ENCODE data around the gene PUM2. TPM values are rescaled to one million over a fixed set of nuclear protein-coding genes. Genes with fewer than 3 reads are reported as not detected.

Gene PUM2
- total and polyA plus RNA-seq, 2 of the 13 experiments (the other 11 are each of a cell fraction or from before 2014, with no cell fraction given) = 69.6 to 69.8 TPM

DNA sequence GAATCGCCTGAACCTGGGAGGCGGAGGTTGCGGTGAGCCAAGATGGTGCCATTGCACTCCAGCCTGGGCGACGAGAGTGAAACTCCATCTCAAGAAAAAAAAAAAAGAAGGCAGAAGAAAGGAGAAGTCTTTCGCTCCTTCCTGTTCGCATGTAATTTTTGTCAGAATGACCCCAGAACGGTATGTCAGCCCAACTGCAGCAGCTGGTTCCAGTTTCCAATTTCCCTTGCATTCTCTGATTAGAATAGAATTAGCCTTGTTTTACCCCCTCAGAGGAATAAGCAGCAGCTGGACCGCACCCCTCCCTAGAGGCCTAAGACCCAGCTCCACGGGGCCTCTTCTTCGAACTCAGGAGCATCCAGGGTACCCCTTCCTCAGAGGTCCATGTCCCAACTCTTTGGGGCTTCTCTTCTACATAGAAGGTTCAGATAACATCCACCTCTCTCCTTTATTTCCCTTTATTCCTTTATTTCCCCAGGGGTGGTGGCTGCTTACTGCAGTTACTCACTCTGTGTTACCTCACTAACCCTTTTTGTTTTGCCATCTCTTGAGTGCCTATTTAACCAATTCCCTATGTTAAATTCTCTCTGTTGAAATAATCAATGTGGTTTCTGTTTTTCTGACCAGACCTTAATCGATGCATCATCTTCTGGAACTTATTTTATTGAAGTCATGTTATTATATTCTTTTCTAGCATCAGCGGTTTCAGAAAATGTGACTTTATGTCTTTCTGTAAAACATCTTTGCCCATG, 7.2 kb upstream of the PUM2 start:
- Histone ChIP-seq H2AFZ (ENCODE audit: low read length) (no peak overlapping the region), H3K79me2 (ENCODE audit: insufficient read depth, low read length) (no peaks in the 10 kb centered on the region), H3K9ac (ENCODE audit: insufficient read depth, low read depth, low read length) (no peak overlapping the region), H3K4me3 (replicated peaks in 1 of 3; ENCODE audit: insufficient read depth in 1 of 3, low read depth in 2 of 3, low read length in 3 of 3) (no peak overlapping the region), H4K20me1 (ENCODE audit: insufficient read depth, low read length) (no peaks in the 10 kb centered on the region), H3K4me1 (ENCODE audit: insufficient read depth, low read length) (peaks cover 21% of the 10 kb centered on the region), H3K36me3 (replicated peaks in 1 of 2; ENCODE audit: control insufficient read depth in 1 of 2, insufficient read depth in 2 of 2, low read length in 2 of 2) (no peaks in the 10 kb centered on the region), H3K4me2 (ENCODE audit: low read depth, low read length) (no peak overlapping the region), H3K27me3 (ENCODE audit: control insufficient read depth in 1 of 2, insufficient read depth in 2 of 2, low read length in 2 of 2) (no peaks in the 10 kb centered on the region; a peak in 1 of 5 replicates), H3K9me3 (ENCODE audit: low read length) (no peaks in the 10 kb centered on the region), H3K27ac (ENCODE audit: extremely low read length, insufficient read depth, low read length) (no peak overlapping the region)
- CTCF ChIA-PET (ENCODE audit: low intra/inter-chr PET ratio, low total read pairs) = no interaction called here
- POLR2A ChIA-PET = no interaction called here
- ATAC-seq = no peak
- no peak for FAIRE-seq
- in situ Hi-C loops (cut with HindIII; ENCODE audit: extremely low pct_ligation_motif_present, low pct_unique_long_range_greater_than_20kb) = no loop called here
- 79% methylated on average over 13 of the region's 13 CpGs for WGBS (ENCODE audit: low lambda C conversion rate)
- intact Hi-C loops (cut with micrococcal nuclease; ENCODE audit: unreplicated experiment) = no loop called here
- no TSS peak for BruUV-seq (replicated peaks)
- DNase-seq (ENCODE audit: low spot score) = no peak
- TF ChIP-seq ZNF136 (CRISPR knock-in tag; IDR thresholded peaks at IDR 0.05; ENCODE audit: low read depth) = no peak
- TF ChIP-seq SIN3B (IDR thresholded peaks at IDR 0.05; ENCODE audit: low read length) = no peak
- TF ChIP-seq PHF20 (CRISPR knock-in tag; IDR thresholded peaks at IDR 0.05) = no peak
- TF ChIP-seq, protein P1, sequence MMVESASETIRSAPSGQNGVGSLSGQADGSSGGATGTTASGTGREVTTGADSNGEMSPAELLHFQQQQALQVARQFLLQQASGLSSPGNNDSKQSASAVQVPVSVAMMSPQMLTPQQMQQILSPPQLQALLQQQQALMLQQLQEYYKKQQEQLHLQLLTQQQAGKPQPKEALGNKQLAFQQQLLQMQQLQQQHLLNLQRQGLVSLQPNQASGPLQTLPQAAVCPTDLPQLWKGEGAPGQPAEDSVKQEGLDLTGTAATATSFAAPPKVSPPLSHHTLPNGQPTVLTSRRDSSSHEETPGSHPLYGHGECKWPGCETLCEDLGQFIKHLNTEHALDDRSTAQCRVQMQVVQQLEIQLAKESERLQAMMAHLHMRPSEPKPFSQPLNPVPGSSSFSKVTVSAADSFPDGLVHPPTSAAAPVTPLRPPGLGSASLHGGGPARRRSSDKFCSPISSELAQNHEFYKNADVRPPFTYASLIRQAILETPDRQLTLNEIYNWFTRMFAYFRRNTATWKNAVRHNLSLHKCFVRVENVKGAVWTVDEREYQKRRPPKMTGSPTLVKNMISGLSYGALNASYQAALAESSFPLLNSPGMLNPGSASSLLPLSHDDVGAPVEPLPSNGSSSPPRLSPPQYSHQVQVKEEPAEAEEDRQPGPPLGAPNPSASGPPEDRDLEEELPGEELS (CRISPR knock-in tag; IDR thresholded peaks at IDR 0.05) = no peak
- TF ChIP-seq, protein P2, sequence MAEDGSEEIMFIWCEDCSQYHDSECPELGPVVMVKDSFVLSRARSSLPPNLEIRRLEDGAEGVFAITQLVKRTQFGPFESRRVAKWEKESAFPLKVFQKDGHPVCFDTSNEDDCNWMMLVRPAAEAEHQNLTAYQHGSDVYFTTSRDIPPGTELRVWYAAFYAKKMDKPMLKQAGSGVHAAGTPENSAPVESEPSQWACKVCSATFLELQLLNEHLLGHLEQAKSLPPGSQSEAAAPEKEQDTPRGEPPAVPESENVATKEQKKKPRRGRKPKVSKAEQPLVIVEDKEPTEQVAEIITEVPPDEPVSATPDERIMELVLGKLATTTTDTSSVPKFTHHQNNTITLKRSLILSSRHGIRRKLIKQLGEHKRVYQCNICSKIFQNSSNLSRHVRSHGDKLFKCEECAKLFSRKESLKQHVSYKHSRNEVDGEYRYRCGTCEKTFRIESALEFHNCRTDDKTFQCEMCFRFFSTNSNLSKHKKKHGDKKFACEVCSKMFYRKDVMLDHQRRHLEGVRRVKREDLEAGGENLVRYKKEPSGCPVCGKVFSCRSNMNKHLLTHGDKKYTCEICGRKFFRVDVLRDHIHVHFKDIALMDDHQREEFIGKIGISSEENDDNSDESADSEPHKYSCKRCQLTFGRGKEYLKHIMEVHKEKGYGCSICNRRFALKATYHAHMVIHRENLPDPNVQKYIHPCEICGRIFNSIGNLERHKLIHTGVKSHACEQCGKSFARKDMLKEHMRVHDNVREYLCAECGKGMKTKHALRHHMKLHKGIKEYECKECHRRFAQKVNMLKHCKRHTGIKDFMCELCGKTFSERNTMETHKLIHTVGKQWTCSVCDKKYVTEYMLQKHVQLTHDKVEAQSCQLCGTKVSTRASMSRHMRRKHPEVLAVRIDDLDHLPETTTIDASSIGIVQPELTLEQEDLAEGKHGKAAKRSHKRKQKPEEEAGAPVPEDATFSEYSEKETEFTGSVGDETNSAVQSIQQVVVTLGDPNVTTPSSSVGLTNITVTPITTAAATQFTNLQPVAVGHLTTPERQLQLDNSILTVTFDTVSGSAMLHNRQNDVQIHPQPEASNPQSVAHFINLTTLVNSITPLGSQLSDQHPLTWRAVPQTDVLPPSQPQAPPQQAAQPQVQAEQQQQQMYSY (CRISPR knock-in tag; IDR thresholded peaks at IDR 0.05) = no peak
- TF ChIP-seq, protein P3, sequence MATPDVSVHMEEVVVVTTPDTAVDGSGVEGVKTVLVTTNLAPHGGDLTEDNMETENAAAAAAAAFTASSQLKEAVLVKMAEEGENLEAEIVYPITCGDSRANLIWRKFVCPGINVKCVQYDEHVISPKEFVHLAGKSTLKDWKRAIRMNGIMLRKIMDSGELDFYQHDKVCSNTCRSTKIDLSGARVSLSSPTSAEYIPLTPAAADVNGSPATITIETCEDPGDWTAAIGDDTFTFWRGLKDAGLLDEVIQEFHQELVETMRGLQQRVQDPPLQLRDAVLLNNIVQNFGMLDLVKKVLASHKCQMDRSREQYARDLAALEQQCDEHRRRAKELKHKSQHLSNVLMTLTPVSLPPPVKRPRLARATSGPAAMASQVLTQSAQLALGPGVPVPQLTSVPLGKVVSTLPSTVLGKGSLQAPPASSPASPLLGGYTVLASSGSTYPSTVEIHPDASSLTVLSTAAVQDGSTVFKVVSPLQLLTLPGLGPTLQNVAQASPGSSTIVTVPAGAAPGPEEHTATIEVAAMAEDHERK (CRISPR knock-in tag; IDR thresholded peaks at IDR 0.05; ENCODE audit: low read depth) = no peak
- TF ChIP-seq, protein P4, sequence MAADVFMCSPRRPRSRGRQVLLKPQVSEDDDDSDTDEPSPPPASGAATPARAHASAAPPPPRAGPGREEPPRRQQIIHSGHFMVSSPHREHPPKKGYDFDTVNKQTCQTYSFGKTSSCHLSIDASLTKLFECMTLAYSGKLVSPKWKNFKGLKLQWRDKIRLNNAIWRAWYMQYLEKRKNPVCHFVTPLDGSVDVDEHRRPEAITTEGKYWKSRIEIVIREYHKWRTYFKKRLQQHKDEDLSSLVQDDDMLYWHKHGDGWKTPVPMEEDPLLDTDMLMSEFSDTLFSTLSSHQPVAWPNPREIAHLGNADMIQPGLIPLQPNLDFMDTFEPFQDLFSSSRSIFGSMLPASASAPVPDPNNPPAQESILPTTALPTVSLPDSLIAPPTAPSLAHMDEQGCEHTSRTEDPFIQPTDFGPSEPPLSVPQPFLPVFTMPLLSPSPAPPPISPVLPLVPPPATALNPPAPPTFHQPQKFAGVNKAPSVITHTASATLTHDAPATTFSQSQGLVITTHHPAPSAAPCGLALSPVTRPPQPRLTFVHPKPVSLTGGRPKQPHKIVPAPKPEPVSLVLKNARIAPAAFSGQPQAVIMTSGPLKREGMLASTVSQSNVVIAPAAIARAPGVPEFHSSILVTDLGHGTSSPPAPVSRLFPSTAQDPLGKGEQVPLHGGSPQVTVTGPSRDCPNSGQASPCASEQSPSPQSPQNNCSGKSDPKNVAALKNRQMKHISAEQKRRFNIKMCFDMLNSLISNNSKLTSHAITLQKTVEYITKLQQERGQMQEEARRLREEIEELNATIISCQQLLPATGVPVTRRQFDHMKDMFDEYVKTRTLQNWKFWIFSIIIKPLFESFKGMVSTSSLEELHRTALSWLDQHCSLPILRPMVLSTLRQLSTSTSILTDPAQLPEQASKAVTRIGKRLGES (CRISPR knock-in tag; IDR thresholded peaks at IDR 0.05; ENCODE audit: borderline replicate concordance) = no peak
- TF ChIP-seq, protein P5, sequence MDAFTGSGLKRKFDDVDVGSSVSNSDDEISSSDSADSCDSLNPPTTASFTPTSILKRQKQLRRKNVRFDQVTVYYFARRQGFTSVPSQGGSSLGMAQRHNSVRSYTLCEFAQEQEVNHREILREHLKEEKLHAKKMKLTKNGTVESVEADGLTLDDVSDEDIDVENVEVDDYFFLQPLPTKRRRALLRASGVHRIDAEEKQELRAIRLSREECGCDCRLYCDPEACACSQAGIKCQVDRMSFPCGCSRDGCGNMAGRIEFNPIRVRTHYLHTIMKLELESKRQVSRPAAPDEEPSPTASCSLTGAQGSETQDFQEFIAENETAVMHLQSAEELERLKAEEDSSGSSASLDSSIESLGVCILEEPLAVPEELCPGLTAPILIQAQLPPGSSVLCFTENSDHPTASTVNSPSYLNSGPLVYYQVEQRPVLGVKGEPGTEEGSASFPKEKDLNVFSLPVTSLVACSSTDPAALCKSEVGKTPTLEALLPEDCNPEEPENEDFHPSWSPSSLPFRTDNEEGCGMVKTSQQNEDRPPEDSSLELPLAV (CRISPR knock-in tag; conservative IDR thresholded peaks at IDR 0.05; ENCODE audit: low read depth) = no peak
- TF ChIP-seq GLI4 (CRISPR knock-in tag; IDR thresholded peaks at IDR 0.05; ENCODE audit: borderline replicate concordance) = no peak
- TF ChIP-seq KMT2A (CRISPR knock-in tag; IDR thresholded peaks at IDR 0.05) = no peak
- TF ChIP-seq YY1 (IDR thresholded peaks at IDR 0.05; ENCODE audit: insufficient read depth, insufficient replicate concordance, low read depth, low read length) = no peak
